WERI-Rb-1 (cell line): Measurements from ENCODE around the gene MAJIN.
A peak's percentile ranks its signal among the peaks of the same experiment; 100 is the strongest.

ENCODE experiments used
- DNase-seq: peaks from one replicate; pipeline ENCODE4 v3.0.0-alpha.2; 2020
- H3K27ac ChIP-seq: fragments of 250-450 bp; sonication (Bioruptor Pico); 2 replicates; pipeline ENCODE4 v1.5.1; 2020; ENCODE audit warnings: mild to moderate bottlenecking, moderate library complexity
- H3K27me3 ChIP-seq: fragments of 250-450 bp; sonication (Bioruptor Pico); 2 replicates; pipeline ENCODE4 v1.5.1; 2021; ENCODE audit warnings: mild to moderate bottlenecking, low read depth, moderate library complexity; ENCODE audit not compliant: insufficient read depth, severe bottlenecking
- H3K36me3 ChIP-seq: fragments of 250-450 bp; sonication (Bioruptor Pico); 2 replicates; pipeline ENCODE4 v1.5.1; 2020; ENCODE audit warnings: mild to moderate bottlenecking, moderate library complexity
- H3K4me3 ChIP-seq: 2 replicates; pipeline ENCODE4 v1.5.1; 2011; ENCODE audit warnings: low read depth, mild to moderate bottlenecking, control low read depth, low read length
- H3K9me3 ChIP-seq: fragments of 250-450 bp; sonication (Bioruptor Pico); 2 replicates; pipeline ENCODE4 v1.5.1; 2021; ENCODE audit warnings: mild to moderate bottlenecking, moderate library complexity; ENCODE audit not compliant: severe bottlenecking
- CTCF ChIP-seq: IDR thresholded peaks from 2 replicates; pipeline ENCODE4 v1.5.1; 2011; ENCODE audit warnings: low read depth, mild to moderate bottlenecking, control low read depth, inconsistent platforms, low read length

Gene MAJIN

GRCh38 chr11:64969209-64969608 lies 2.7 kb downstream of the MAJIN start:
- peak overlapping the region; percentile 64 for H3K27ac ChIP-seq
- no peaks in the 10 kb centered on the region for H3K27me3 ChIP-seq
- peak; percentile 29 for DNase-seq
- H3K4me3 ChIP-seq = no peak overlapping the region
- no peaks in the 10 kb centered on the region for H3K36me3 ChIP-seq
- no peak for TF ChIP-seq CTCF
- H3K9me3 ChIP-seq = peaks cover 3% of the 10 kb centered on the region

- no peak overlapping the region for H3K4me3 ChIP-seq
- H3K27ac ChIP-seq = no peak overlapping the region
- TF ChIP-seq CTCF = no peak
- peaks cover 3% of the 10 kb centered on the region for H3K9me3 ChIP-seq
- no peak for DNase-seq
- H3K36me3 ChIP-seq = no peaks in the 10 kb centered on the region
- no peaks in the 10 kb centered on the region for H3K27me3 ChIP-seq
These were observed 4.5 kb downstream of the MAJIN start for GRCh38 chr11:64967375-64967774.

- DNase-seq = no peak
- Histone ChIP-seq H3K27ac (no peak overlapping the region), H3K4me3 (no peak overlapping the region), H3K9me3 (no peaks in the 10 kb centered on the region), H3K36me3 (no peaks in the 10 kb centered on the region), H3K27me3 (no peaks in the 10 kb centered on the region)
- TF ChIP-seq CTCF = no peak
These were observed 8.8 kb downstream of the MAJIN start for GRCh38 chr11:64963072-64963631.

- Histone ChIP-seq H3K27ac (no peak overlapping the region), H3K36me3 (no peaks in the 10 kb centered on the region), H3K27me3 (no peaks in the 10 kb centered on the region), H3K4me3 (no peak overlapping the region), H3K9me3 (no peaks in the 10 kb centered on the region)
- TF ChIP-seq CTCF = no peak
- no peak for DNase-seq
These were observed 11.2 kb downstream of the MAJIN start for GRCh38 chr11:64960719-64961118.

GRCh38 chr11:64959498-64959897 lies 12.4 kb downstream of the MAJIN start:
- no peak for DNase-seq
- TF ChIP-seq CTCF = no peak
- Histone ChIP-seq H3K4me3 (no peak overlapping the region), H3K27me3 (no peaks in the 10 kb centered on the region), H3K36me3 (no peaks in the 10 kb centered on the region), H3K27ac (no peak overlapping the region), H3K9me3 (no peaks in the 10 kb centered on the region)

- no peak for DNase-seq
- H3K4me3 ChIP-seq = no peak overlapping the region
- H3K27ac ChIP-seq = no peak overlapping the region
- H3K9me3 ChIP-seq = no peaks in the 10 kb centered on the region
- no peaks in the 10 kb centered on the region for H3K27me3 ChIP-seq
- no peaks in the 10 kb centered on the region for H3K36me3 ChIP-seq
- TF ChIP-seq CTCF = no peak
These were observed 17.7 kb downstream of the MAJIN start for GRCh38 chr11:64954201-64954600.
